ENCODE measurements around the gene DOLPP1. TPM values are rescaled to one million over a fixed set of nuclear protein-coding genes. Genes with fewer than 3 reads are reported as not detected.

DOLPP1 gene
- total RNA-seq, 4 donors from 2014 or later, result 15.7 to 52.4 (median 38.2) TPM

GRCh38 chr9:129075996-129076639 is 4.8 kb upstream of the DOLPP1 start:
- H3K27me3 ChIP-seq, result no peaks in the 10 kb centered on the region
- H3K9me3 ChIP-seq, result no peaks in the 10 kb centered on the region
- intact Hi-C loops (cut with DNase I; ENCODE audit: low total_unique reads) (no loop called here), in situ Hi-C loops (cut with MboI; ENCODE audit: low pct_ligation_motif_present in 1 of 4, low pct_unique_long_range_greater_than_20kb in 1 of 4, low sequenced_read_pairs in 3 of 4) (no loop called here)
- DNase-seq, result peak; percentile 38
- H3K4me1 ChIP-seq, result peaks cover 0 to 40% (median 27%) of the 10 kb centered on the region in 4 donors
- H3K36me3 ChIP-seq, result no peaks in the 10 kb centered on the region
- TF ChIP-seq POLR2AphosphoS5 (IDR thresholded peaks at IDR 0.05) (peak in 1 of 3 donors; percentile 47), EP300 (IDR thresholded peaks at IDR 0.05; ENCODE audit: low read depth) (no peak), POLR2A (IDR thresholded peaks at IDR 0.05) (no peak)
- H3K4me3 ChIP-seq, result no peak overlapping the region
- H3K27ac ChIP-seq, result peak overlapping the region; percentile 82 to 97 (median 91)
- 86% methylated on average over 16 of the region's 16 CpGs; no CpG with 5 or more reads in 1 of the 2 donors for WGBS, 2 donors (ENCODE audit: low coverage in 1 of 2)

GRCh38 chr9:129076640-129077037 is 4.3 kb upstream of the DOLPP1 start:
- intact Hi-C loops (cut with DNase I; ENCODE audit: low total_unique reads) (no loop called here), in situ Hi-C loops (cut with MboI; ENCODE audit: low pct_ligation_motif_present in 1 of 4, low pct_unique_long_range_greater_than_20kb in 1 of 4, low sequenced_read_pairs in 3 of 4) (no loop called here)
- whole genome bisulfite sequencing, 2 donors (ENCODE audit: low coverage in 1 of 2), result 86 to 90% methylated on average over 6 to 11 of the region's 11 CpGs
- no peak overlapping the region for H3K4me3 ChIP-seq
- H3K9me3 ChIP-seq, result no peaks in the 10 kb centered on the region
- no peak for DNase-seq
- peaks cover 1 to 43% (median 31%) of the 10 kb centered on the region in 4 donors for H3K4me1 ChIP-seq
- no peaks in the 10 kb centered on the region for H3K27me3 ChIP-seq
- TF ChIP-seq EP300 (IDR thresholded peaks at IDR 0.05; ENCODE audit: low read depth) (no peak), POLR2A (IDR thresholded peaks at IDR 0.05) (no peak), CTCF (IDR thresholded peaks at IDR 0.05) (no peak), POLR2AphosphoS5 (IDR thresholded peaks at IDR 0.05) (no peak)
- H3K36me3 ChIP-seq, result no peaks in the 10 kb centered on the region
- peak overlapping the region; percentile 82 to 97 (median 91) for H3K27ac ChIP-seq

GRCh38 chr9:129077236-129077635 is 3.7 kb upstream of the DOLPP1 start:
- Histone ChIP-seq H3K27ac (peak overlapping the region; percentile 82 to 97 (median 91)), H3K27me3 (no peaks in the 10 kb centered on the region), H3K9me3 (no peaks in the 10 kb centered on the region), H3K36me3 (no peaks in the 10 kb centered on the region), H3K4me1 (peaks cover 7 to 49% (median 37%) of the 10 kb centered on the region in 4 donors), H3K4me3 (no peak overlapping the region)
- WGBS, 2 donors (ENCODE audit: low coverage in 1 of 2), result 48 to 62% methylated on average over 6 to 10 of the region's 10 CpGs
- in situ Hi-C loops (cut with MboI; ENCODE audit: low pct_ligation_motif_present in 1 of 4, low pct_unique_long_range_greater_than_20kb in 1 of 4, low sequenced_read_pairs in 3 of 4) (no loop called here), intact Hi-C loops (cut with DNase I; ENCODE audit: low total_unique reads) (no loop called here)
- peak; percentile 70 for DNase-seq
- no peak for TF ChIP-seq POLR2A (IDR thresholded peaks at IDR 0.05)
- peak in 1 of 3 donors; percentile 46 for TF ChIP-seq POLR2AphosphoS5 (IDR thresholded peaks at IDR 0.05)

- peak; percentile 78 for DNase-seq
- Histone ChIP-seq H3K27ac (peak overlapping the region; percentile 82 to 97 (median 91)), H3K4me1 (peaks cover 7 to 63% (median 44%) of the 10 kb centered on the region in 4 donors), H3K27me3 (no peaks in the 10 kb centered on the region), H3K4me3 (no peak overlapping the region), H3K36me3 (no peaks in the 10 kb centered on the region), H3K9me3 (no peaks in the 10 kb centered on the region)
- intact Hi-C loops (cut with DNase I; ENCODE audit: low total_unique reads), result no loop called here
- 82% methylated on average over 15 of the region's 18 CpGs; no CpG with 5 or more reads in 1 of the 2 donors for WGBS, 2 donors (ENCODE audit: low coverage in 1 of 2)
- in situ Hi-C loops (cut with MboI; ENCODE audit: low pct_ligation_motif_present in 1 of 4, low pct_unique_long_range_greater_than_20kb in 1 of 4, low sequenced_read_pairs in 3 of 4), result no loop called here
- TF ChIP-seq POLR2AphosphoS5 (IDR thresholded peaks at IDR 0.05), result peak in 2 of 3 donors; percentile 42 to 63
- no peak for TF ChIP-seq CTCF (IDR thresholded peaks at IDR 0.05)
- peak; percentile 33 for TF ChIP-seq POLR2A (IDR thresholded peaks at IDR 0.05)
- TF ChIP-seq EP300 (IDR thresholded peaks at IDR 0.05; ENCODE audit: low read depth), result no peak
Observed at GRCh38 chr9:129078691-129079503, 2.0 kb upstream of the DOLPP1 start.

GRCh38 chr9:129079829-129080228 is 1.1 kb upstream of the DOLPP1 start:
- Histone ChIP-seq H3K4me3 (peak overlapping the region in 1 of 4 donors; percentile 74), H3K27ac (peak overlapping the region; percentile 82 to 97 (median 91)), H3K4me1 (peaks cover 7 to 68% (median 44%) of the 10 kb centered on the region in 4 donors), H3K36me3 (peaks cover 0 to 1% (median 0%) of the 10 kb centered on the region in 4 donors), H3K9me3 (no peaks in the 10 kb centered on the region), H3K27me3 (no peaks in the 10 kb centered on the region)
- 85 to 90% methylated on average over 12 to 13 of the region's 13 CpGs for WGBS, 2 donors (ENCODE audit: low coverage in 1 of 2)
- intact Hi-C loops (cut with DNase I; ENCODE audit: low total_unique reads), result no loop called here
- in situ Hi-C loops (cut with MboI; ENCODE audit: low pct_ligation_motif_present in 1 of 4, low pct_unique_long_range_greater_than_20kb in 1 of 4, low sequenced_read_pairs in 3 of 4), result no loop called here
- TF ChIP-seq EP300 (IDR thresholded peaks at IDR 0.05; ENCODE audit: low read depth) (no peak), POLR2A (IDR thresholded peaks at IDR 0.05) (no peak), CTCF (IDR thresholded peaks at IDR 0.05) (no peak), POLR2AphosphoS5 (IDR thresholded peaks at IDR 0.05) (no peak)
- no peak for DNase-seq

All from transverse colon (tissue), 4 donors.